ENCODE data around the gene TRIM62. TPM values are rescaled to one million over a fixed set of nuclear protein-coding genes. Genes with fewer than 3 reads are reported as not detected.

Gene TRIM62
- total RNA-seq, 1 donor from 2014 or later: 4.8 TPM

- Histone ChIP-seq H3K36me3 (ENCODE audit: control insufficient read depth, insufficient read depth, low read length) (no peaks in the 10 kb centered on the region), H3K27me3 (ENCODE audit: control insufficient read depth, insufficient read depth, low read length) (no peaks in the 10 kb centered on the region), H3K4me3 (ENCODE audit: low read depth, low read length) (no peak overlapping the region)
- TF ChIP-seq, protein P1, sequence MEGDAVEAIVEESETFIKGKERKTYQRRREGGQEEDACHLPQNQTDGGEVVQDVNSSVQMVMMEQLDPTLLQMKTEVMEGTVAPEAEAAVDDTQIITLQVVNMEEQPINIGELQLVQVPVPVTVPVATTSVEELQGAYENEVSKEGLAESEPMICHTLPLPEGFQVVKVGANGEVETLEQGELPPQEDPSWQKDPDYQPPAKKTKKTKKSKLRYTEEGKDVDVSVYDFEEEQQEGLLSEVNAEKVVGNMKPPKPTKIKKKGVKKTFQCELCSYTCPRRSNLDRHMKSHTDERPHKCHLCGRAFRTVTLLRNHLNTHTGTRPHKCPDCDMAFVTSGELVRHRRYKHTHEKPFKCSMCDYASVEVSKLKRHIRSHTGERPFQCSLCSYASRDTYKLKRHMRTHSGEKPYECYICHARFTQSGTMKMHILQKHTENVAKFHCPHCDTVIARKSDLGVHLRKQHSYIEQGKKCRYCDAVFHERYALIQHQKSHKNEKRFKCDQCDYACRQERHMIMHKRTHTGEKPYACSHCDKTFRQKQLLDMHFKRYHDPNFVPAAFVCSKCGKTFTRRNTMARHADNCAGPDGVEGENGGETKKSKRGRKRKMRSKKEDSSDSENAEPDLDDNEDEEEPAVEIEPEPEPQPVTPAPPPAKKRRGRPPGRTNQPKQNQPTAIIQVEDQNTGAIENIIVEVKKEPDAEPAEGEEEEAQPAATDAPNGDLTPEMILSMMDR (IDR thresholded peaks at IDR 0.05; ENCODE audit: insufficient read depth, low read length, poor library complexity, severe bottlenecking): no peak
- no peak for DNase-seq (ENCODE audit: low read depth)
Measured at GRCh38 chr1:33222381-33222780, 40.5 kb upstream of the TRIM62 start.

GRCh38 chr1:33221385-33221758, 39.5 kb upstream of the TRIM62 start:
- TF ChIP-seq, protein P1 (IDR thresholded peaks at IDR 0.05; ENCODE audit: insufficient read depth, low read length, poor library complexity, severe bottlenecking): no peak
- DNase-seq (ENCODE audit: low read depth): no peak

DNA sequence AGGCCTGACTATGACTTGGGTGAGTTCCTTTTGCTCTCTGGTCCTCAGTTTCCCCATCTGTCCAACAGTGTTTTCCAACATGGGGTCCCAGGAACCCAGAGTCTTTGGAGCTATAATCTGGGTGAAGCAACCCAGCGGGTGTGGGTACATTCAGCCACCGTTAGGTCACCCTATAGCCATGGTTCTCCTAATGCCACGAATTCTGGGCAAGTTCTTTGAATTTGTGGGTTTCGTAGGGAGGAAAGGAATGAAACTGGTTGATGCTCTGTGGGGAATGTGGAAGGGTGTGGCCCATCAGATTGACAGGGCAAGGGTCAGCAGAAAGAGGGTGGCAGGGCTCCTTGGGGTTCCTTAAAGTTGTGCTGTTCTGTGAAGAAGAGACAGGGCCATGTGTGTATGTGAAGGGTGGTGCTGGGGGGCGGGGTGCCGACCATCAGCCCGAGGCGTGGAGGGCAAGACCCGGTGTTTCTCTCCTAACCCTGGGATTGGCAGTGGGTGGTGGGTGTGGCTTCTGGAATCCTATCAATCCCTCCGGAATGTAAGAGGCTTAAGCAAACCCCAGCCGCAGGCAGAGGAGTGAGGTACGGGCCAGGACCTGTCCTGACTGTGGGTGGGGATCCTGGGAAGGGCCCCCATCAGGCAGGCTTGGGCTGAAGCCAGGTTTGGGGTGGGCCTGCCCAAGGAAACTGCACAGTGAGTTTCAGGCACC, 39.0 kb upstream of the TRIM62 start:
- DNase-seq (ENCODE audit: low read depth): no peak
- Histone ChIP-seq H3K27me3 (ENCODE audit: control insufficient read depth, insufficient read depth, low read length) (no peaks in the 10 kb centered on the region), H3K36me3 (ENCODE audit: control insufficient read depth, insufficient read depth, low read length) (no peaks in the 10 kb centered on the region), H3K4me3 (ENCODE audit: low read depth, low read length) (no peak overlapping the region)
- TF ChIP-seq, protein P1 (IDR thresholded peaks at IDR 0.05; ENCODE audit: insufficient read depth, low read length, poor library complexity, severe bottlenecking): no peak

More at GRCh38 chr1:33221385-33221758, 39.5 kb upstream of the TRIM62 start:
- H3K4me3 ChIP-seq (ENCODE audit: low read depth, low read length): no peak overlapping the region
- H3K27me3 ChIP-seq (ENCODE audit: control insufficient read depth, insufficient read depth, low read length): no peaks in the 10 kb centered on the region
- H3K36me3 ChIP-seq (ENCODE audit: control insufficient read depth, insufficient read depth, low read length): no peaks in the 10 kb centered on the region

GRCh38 chr1:33219886-33220661, 38.2 kb upstream of the TRIM62 start:
- H3K4me3 ChIP-seq (ENCODE audit: low read depth, low read length): no peak overlapping the region
- TF ChIP-seq, protein P1 (IDR thresholded peaks at IDR 0.05; ENCODE audit: insufficient read depth, low read length, poor library complexity, severe bottlenecking): no peak
- no peak for DNase-seq (ENCODE audit: low read depth)
- no peaks in the 10 kb centered on the region for H3K36me3 ChIP-seq (ENCODE audit: control insufficient read depth, insufficient read depth, low read length)
- no peaks in the 10 kb centered on the region for H3K27me3 ChIP-seq (ENCODE audit: control insufficient read depth, insufficient read depth, low read length)

DNA sequence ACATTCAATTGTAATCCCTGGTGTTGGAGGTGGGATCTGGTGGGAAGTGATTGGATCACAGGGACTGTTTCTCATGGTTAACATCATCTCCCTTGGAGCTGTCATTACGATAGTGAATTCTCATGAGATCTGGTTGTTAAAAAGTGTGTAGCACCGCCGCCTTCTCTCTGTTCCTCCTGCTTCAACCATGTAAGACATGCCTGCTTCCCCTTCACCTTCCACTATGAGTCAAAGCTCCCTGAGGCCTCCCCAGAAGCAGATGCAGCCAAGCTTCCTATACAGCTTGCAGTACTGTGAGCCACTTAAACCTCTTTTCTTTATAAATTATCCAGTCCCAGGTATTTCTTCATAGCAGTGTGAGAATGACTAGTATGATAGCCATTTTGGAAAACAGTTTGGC, 30.1 kb upstream of the TRIM62 start:
- no peak for DNase-seq (ENCODE audit: low read depth)
- TF ChIP-seq, protein P1 (IDR thresholded peaks at IDR 0.05; ENCODE audit: insufficient read depth, low read length, poor library complexity, severe bottlenecking): no peak
- no peaks in the 10 kb centered on the region for H3K27me3 ChIP-seq (ENCODE audit: control insufficient read depth, insufficient read depth, low read length)
- no peak overlapping the region for H3K4me3 ChIP-seq (ENCODE audit: low read depth, low read length)
- no peaks in the 10 kb centered on the region for H3K36me3 ChIP-seq (ENCODE audit: control insufficient read depth, insufficient read depth, low read length)

Data from kidney epithelial cell (primary cell).